LHCN-M2 (cell line): ENCODE measurements around the gene HMCES. TPM values are rescaled to one million over a fixed set of nuclear protein-coding genes. Genes with fewer than 3 reads are reported as not detected.
"Not testable (repeated sequence)": the region's sequence is repeated elsewhere in the genome, so short reads cannot be mapped to it uniquely, and the experiment has no call there.

Experiments used
- DNase-seq: peaks from one replicate; pipeline ENCODE4 v3.0.0-alpha.2; 2012; ENCODE audit warnings: low read depth
- total RNA-seq: library from RNA; depleted of rRNA; stranded (reverse); fragments of >200 nt; gene quantifications from 2 replicates; pipeline ENCODE4 v1.2.3, GENCODE V29; 2014

Gene HMCES
- total RNA-seq, 1 experiment from 2014 or later = 15.8 TPM

GRCh38 chr3:129320261-129320660 is 41.6 kb downstream of the HMCES start:
- DNase-seq = no peak

- no peak for DNase-seq
Observed at GRCh38 chr3:129320825-129321487, 42.3 kb downstream of the HMCES start.

DNA sequence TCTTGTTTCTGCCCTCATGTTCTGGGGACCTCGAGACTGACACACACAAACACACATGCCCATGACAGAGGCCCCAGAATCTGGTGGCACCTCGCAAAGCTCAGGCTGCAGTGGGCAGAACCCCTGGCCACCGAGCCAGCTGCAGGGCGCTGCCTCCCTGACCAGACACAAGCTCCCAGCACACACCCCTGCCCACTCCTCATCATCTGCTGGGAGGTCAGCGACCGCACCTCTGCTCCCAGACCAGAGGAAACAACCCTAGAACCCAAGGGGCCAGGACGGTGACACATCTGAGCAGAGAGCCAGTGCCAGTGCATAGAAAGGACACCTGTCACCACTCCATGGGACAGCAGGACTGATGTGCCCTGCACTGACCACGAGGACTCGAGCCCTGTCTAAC is 43.2 kb downstream of the HMCES start:
- DNase-seq = no peak

GRCh38 chr3:129323651-129324294 is 45.1 kb downstream of the HMCES start:
- no peak for DNase-seq

GRCh38 chr3:129324855-129325254 is 46.2 kb downstream of the HMCES start:
- DNase-seq = no peak

DNA sequence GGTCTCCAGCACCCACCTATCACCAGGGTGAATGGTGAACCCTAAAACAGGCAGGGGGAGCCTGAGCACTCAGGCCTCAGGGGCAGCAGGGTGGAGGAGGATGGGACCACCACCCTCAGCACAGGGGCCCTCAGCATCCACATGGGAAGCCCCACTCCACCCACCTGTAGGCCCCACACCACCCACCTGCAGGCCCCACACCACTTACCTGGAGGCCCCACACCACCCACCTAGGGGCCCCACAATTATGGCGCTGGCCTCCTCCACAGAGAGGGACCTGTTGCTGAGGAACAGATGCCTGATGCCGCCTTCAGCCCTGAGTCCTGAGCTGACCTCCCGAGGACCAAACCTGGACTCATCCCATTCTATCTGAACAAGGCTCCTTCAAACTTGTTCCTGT is 46.7 kb downstream of the HMCES start:
- DNase-seq = no peak

- DNase-seq = no peak
Observed at GRCh38 chr3:129326138-129326537, 47.5 kb downstream of the HMCES start.

DNA sequence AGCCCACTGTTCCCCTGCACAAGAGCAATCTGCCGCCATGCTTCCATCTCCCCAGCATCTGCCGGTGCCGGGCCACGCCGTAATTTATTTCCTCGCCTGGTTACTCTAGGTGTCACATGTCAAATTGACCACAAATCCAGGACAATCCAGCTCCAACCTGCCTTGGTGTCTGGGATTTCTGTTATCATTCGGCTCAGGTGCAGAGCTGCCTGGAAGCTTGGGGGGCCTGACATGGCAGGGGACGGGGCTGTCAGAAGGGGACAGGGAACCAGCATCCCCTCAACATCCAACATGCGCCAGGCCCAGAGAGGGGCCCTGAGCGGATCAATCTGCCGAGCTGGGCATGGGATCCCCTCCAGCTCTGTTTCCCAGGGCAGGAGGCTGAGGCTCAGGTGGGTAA is 47.9 kb downstream of the HMCES start:
- no peak for DNase-seq

GRCh38 chr3:129327510-129327909 is 48.8 kb downstream of the HMCES start:
- no peak for DNase-seq

DNA sequence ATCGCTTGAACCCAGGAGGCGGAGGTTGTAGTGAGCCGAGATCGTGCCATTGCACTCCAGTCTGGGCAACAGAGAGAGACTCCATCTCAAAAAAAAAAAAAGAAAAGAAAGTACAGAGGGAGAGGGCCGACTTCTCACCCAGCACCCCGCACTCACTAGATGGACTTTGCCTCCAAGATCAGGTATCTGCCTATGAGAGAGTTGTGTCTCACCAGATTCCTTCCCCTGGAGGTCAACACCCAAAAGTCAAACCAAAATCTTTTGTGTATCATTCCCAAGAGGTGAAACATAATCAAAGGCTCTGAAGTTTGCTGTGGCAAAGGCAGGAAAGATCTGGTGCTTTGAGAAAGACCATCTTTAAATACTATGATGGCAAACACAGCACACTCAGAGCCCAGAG is 51.2 kb downstream of the HMCES start:
- DNase-seq = no peak

- no peak for DNase-seq
Observed at GRCh38 chr3:129330409-129330808, 51.7 kb downstream of the HMCES start.

- no peak for DNase-seq
Observed at GRCh38 chr3:129333891-129334290, 55.2 kb downstream of the HMCES start.

DNA sequence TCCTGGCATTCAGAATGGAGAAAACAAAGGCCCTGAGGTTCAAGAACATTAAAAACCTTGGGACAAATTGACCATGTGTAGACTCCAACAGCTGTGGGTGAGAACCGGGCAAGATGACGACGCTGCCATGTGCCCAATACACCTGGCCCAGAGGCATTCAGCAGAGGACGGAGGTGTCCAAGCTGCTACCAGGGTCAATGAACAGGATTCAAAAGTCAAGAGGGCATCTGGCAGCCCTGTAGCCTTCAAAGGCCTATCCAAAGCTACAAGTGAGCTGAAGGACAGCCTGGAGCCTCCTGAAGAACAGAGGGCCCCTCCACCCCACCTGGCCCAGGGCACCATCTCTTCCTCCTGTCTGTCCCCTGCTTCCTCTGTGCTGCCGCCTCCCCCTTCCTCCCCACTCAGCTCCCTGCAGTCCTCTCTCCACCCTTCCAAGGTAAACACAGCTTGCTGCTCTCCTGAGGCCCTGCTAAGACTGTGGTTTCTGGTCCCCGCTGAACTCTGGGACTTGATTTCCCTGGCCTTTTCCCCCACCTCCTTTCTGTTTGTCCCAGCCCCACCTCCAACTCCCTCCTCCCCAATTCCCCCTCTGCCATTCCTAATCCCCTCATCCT is 57.5 kb downstream of the HMCES start:
- DNase-seq = no peak

GRCh38 chr3:129337719-129338118 is 59.0 kb downstream of the HMCES start:
- DNase-seq = not testable (repeated sequence)

DNA sequence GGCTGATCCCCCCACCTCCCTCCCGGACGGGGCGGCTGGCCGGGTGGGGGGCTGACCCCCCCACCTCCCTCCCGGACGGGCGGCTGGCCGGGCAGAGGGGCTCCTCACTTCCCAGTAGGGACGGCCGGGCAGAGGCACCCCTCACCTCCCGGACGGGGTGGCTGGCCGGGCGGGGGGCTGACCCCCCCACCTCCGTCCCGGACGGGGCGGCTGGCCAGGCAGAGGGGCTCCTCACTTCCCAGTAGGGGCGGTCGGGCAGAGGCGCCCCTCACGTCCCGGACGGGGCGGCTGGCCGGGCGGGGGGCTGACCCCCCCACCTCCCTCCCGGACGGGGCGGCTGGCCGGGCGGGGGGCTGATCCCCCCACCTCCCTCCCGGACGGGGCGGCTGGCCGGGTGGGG is 60.5 kb downstream of the HMCES start:
- not testable (repeated sequence) for DNase-seq

DNA sequence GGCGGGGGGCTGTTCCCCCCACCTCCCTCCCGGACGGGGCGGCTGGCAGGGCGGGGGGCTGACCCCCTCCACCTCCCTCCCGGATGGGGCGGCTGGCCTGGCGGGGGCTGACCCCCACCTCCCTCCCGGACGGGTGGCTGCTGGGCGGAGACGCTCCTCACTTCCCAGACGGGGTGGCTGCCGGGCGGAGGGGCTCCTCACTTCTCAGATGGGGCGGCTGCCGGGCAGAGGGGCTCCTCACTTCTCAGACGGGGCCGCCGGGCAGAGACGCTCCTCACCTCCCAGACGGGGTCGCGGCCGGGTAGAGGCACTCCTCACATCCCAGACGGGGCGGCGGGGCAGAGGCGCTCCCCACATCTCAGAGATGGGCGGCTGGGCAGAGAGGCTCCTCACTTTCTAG is 61.2 kb downstream of the HMCES start:
- DNase-seq = not testable (repeated sequence)

GRCh38 chr3:129341331-129342141 is 62.9 kb downstream of the HMCES start:
- no peak for DNase-seq

- no peak for DNase-seq
Observed at GRCh38 chr3:129343643-129344360, 65.1 kb downstream of the HMCES start.

DNA sequence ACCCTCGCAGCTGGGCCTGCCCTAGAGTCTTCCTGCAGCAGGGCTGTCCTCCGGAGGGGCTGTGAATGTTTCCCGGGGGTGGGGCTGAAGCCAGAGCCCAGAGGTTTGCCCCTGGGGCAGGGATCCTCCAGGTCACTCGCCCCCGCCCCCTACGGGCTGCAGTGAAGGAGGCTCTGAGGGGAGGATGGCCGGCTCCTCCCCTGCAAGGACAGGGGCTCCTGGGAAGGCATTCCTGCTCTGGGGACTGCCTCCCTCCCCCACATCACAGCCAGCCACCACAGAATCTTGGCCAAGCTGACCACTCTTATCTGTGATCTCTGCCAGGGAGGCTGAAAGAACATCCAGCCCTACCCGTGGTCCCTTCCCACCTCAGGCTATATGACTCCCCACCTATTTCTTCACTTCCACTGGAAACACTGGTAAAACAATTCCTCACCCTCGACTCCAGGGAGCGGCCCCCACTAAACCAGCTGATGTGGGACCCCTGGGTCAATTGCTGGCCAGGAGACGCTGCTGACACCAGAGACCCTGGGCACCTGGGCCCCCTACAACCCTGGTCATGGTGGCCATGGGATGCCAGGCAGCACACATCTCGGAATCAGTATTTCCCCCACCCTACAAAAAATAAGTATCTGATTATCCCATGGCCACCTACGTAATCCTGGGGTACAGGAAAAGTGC is 66.0 kb downstream of the HMCES start:
- no peak for DNase-seq

DNA sequence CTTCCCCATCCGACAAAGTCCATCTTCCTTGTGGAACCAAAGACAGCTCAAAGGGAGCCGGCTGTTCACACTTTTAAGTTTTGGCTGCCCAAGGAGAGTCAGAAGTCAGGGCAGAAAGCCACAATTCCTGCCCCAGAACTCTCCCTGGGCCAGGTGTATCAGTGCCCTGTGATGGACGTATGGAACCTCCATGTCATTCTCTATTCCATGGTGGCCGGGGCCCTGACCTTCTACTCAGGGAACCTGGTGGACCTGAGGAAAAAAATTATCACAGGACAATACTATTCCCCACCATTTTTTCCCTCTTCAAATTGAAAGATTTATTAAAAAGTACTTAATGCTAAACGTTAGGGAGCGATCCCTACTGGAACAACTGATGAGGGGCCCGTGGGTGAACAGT is 66.6 kb downstream of the HMCES start:
- no peak for DNase-seq

DNA sequence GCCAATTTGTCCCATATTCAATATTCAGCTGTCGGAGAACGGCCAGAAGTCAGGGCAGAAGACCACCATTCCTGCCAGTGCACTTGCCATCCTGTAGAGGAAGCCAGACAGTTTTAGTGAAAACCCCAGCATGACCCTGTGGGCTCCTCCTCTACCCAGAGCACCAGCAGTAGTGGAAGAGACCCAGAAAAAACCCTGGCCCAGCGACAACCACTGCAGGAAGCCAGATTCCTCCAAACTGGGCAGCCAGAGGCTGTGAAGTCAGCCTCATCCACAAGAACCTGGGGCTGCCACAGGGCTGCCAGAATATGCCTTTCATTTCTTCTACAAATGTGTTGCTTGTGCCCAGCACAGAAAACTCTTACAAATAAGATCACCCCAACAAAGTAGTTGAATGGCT is 67.3 kb downstream of the HMCES start:
- no peak for DNase-seq
